Nasal cavity respiratory epithelium epithelial cell of viscerocranial mucosa (primary cell): ENCODE data around the gene C5AR1. TPM values are rescaled to one million over a fixed set of nuclear protein-coding genes. Genes with fewer than 3 reads are reported as not detected.

Experiments
- total RNA-seq: library from RNA; depleted of rRNA; stranded (reverse); fragments of >200 nt; gene quantifications from 2 replicates; pipeline ENCODE4 v1.2.3, GENCODE V29; 2014

C5AR1 gene
- under 0.01 and 1.5 TPM in 2 replicates for total RNA-seq

DNA sequence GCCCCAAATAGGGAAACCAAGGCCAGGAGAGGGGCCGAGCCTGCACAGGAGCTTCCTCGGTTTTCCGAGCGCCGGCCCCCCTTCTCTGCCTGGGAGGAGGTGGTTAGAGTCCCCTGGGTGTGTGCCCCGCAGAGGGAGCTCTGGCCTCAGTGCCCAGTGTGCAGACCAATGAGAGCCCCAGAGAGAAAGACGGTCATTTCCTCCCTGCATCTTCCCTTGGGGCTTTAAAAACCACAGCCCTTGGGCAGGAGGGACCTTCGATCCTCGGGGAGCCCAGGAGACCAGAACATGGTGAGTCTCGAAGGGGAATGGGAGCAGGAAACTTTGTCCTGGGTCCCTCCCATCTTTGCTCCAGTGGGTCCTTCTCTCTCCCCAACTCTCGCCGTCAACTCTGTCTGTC lies at the start of gene C5AR1:
Gene C5AR1, plus strand, starts transcription at position 254 of the 400 bp plus-strand sequence. Its CDS starts 35 bp downstream, at position 289.

DNA sequence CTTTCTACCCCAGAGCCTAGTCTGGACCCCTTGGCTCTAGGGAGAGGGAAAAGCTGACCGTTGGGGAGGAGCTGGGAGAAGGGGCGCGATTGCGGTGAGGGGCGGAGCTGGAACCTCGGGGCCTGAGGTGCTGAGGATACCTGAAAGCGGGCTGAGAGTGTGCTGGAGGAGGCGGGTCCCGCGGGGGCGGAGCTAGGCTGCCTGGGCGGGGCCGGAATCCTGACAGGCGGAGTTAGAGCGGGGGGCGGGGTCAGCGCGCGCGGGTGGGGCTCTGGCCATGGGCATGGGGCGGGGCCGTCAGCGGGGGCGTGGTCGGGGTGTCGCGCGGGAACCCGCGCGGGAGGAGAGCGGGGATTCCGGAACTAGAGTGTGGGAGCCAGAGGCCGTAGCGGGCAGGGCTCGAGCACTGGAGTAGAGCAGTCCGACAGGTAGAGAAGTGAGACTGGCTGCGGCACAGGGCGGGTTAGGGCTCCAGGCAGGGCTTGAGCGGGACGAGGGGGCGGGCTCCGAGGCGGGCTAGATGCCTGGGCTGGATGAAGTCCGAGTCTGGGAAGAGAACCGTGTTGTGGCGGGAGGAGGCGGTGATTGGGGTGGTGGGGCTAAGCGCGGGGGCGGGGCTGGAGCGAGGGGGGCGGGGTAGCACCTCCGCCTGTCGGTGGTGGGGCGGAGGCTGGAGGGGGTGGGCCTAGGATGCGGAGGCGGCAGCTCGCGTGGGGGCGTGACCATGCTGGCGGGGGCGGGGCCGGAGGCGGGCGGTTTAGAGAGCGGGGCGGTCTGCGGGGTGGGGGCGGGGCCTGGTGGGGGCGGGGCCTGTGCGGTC lies 35.4 kb upstream of the C5AR1 start, which contains the start of gene INAFM1:
Gene INAFM1, plus strand, starts transcription at position 815 of the 820 bp plus-strand sequence. CDS start 35 bp downstream, outside the sequence.

DNA sequence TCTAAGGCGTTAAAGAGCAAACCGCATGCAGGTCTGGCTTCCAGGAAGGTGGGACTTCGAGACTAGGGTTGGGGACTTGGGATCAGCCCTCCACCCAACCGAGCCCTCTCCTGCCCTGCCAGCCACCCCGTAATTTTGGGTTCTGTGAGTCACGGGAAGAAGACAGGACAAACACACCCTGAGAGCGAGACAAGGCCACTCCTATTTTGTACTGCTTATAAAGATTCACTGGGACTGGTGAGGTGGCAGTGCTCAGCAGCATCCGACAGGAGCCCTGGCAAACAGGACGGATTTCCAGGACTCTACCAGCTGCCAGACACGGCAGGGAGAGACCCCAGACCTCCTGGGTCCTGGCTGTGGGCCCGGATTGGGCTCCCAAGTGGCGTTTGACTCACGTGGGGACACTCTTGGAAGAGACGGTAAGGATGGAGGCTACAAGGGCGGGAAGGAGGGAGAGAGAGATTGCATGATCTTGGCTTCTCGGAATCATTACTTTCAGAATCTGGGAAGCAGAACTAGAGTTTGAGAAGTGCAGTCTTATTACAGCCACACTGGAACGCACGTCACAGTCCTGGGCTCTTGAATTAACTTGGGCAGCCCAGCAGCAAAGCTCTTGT lies 22.4 kb downstream of the C5AR1 start, which contains the start of gene C5AR2:
Gene C5AR2, plus strand, starts transcription at position 245 of the 617 bp plus-strand sequence. CDS start 8,625 bp downstream, outside the sequence.

DNA sequence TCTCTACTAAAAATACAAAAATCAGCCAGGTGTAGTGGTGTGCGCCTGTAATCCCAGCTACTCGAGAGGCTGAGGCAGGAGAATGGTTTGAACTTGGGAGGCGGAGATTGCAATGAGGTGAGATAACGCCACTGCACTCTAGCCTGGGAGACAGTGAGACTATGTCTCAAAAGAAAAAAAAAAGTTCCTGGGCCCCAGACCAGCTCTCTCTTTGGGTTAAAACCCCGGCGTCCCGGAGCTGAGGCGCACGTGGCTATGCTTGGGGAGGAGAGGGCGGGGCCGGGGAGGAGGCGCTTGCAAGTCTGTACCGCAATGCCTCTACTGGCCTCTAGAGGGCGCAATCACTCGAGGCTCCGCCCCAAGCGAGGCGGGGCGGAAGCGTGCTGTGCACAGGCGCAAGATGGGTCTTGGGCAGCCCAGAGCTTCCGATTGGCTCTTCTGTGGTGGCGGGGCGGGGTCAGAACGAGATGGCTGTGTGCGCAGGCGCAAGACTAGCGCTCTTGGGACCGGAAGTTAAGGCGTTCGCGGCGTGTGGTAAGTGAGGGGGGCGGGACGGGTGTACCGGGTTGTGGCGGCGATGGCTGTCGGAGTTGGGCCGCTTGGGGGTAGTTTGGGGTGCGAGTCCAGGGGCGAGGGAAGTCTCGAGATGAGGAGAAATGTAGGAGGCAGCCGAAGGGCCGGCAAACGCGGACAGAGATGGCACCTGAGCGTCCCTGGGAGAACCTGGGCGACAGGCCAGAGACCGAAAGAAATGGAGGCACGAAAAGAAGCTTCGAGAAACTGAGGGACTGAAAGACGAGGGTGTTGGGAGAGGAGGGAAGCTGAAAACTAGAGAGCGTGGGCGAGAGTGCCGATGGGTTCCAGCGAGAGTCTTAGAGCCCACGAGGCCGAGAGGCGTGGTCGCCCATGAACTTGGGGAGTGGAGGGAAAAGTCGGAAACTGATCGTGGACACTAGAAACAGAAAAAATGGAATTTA lies 39.4 kb downstream of the C5AR1 start, which contains the start of gene DHX34:
Gene DHX34, plus strand, starts transcription at position 497 of the 977 bp plus-strand sequence. CDS start 3,716 bp downstream, outside the sequence.

Other genes starting within 250 kb of the C5AR1 start
- 4.1 and 14.9 TPM in 2 replicates for gene ZC3H4, start 196.1 kb upstream of the C5AR1 start, total RNA-seq
- 75.3 and 96.0 TPM in 2 replicates for gene SAE1, start 179.0 kb upstream of the C5AR1 start, total RNA-seq
- 8.9 and 9.0 TPM in 2 replicates for gene BBC3, start 78.7 kb upstream of the C5AR1 start, total RNA-seq
- 10.5 and 10.6 TPM in 2 replicates for gene CCDC9, start 53.3 kb upstream of the C5AR1 start, total RNA-seq
- 2.1 TPM in 2 replicates for gene INAFM1, start 35.0 kb upstream of the C5AR1 start, total RNA-seq
- under 0.01 and 0.36 TPM in 2 replicates for gene C5AR2, start 22.3 kb downstream of the C5AR1 start, total RNA-seq
- 13.3 and 20.3 TPM in 2 replicates for gene DHX34, start 39.5 kb downstream of the C5AR1 start, total RNA-seq
- gene MEIS3, start 109.7 kb downstream of the C5AR1 start, total RNA-seq = 3.4 and 9.6 TPM in 2 replicates
- gene SLC8A2, start 162.0 kb downstream of the C5AR1 start, total RNA-seq = under 0.01 and 0.21 TPM in 2 replicates
- 2.7 and 4.3 TPM in 2 replicates for gene KPTN, start 174.4 kb downstream of the C5AR1 start, total RNA-seq
- 30.1 and 57.7 TPM in 2 replicates for gene NAPA, start 205.2 kb downstream of the C5AR1 start, total RNA-seq